H9 (cell line): ENCODE data around the gene DOCK10. TPM values are rescaled to one million over a fixed set of nuclear protein-coding genes. Genes with fewer than 3 reads are reported as not detected.

ENCODE experiments used
- DNase-seq: peaks from one replicate; pipeline ENCODE4 v3.0.0-alpha.2; 2017
- H2AFZ ChIP-seq: one replicate; pipeline ENCODE4 v1.6.1; 2013; ENCODE audit warnings: mild to moderate bottlenecking, low read length, control low read depth, moderate library complexity
- H2AK5ac ChIP-seq: 2 replicates; pipeline ENCODE4 v1.6.1; 2013; ENCODE audit warnings: low read length, control low read depth, mixed read lengths; ENCODE audit not compliant: insufficient read length
- H2BK120ac ChIP-seq: one replicate; pipeline ENCODE4 v1.6.1; 2013; ENCODE audit warnings: low read depth, mild to moderate bottlenecking, low read length, control low read depth, inconsistent platforms; ENCODE audit not compliant: poor library complexity, severe bottlenecking
- H2BK12ac ChIP-seq: 2 replicates; pipeline ENCODE4 v1.6.1; 2013; ENCODE audit warnings: low read length, control low read depth, mixed read lengths, low read depth; ENCODE audit not compliant: insufficient read length
- H2BK15ac ChIP-seq: 2 replicates; pipeline ENCODE4 v1.6.1; 2013; ENCODE audit warnings: low read depth, low read length, control low read depth
- H2BK20ac ChIP-seq: one replicate; pipeline ENCODE4 v1.6.1; 2013; ENCODE audit warnings: low read depth, mild to moderate bottlenecking, low read length, control low read depth, inconsistent platforms; ENCODE audit not compliant: poor library complexity, severe bottlenecking
- H2BK5ac ChIP-seq: 2 replicates; pipeline ENCODE4 v1.6.1; 2013; ENCODE audit warnings: low read length, control low read depth, mixed read lengths; ENCODE audit not compliant: insufficient read length
- H3K14ac ChIP-seq: 2 replicates; pipeline ENCODE4 v1.6.1; 2013; ENCODE audit warnings: low read length, control low read depth; ENCODE audit not compliant: insufficient read depth
- H3K18ac ChIP-seq: 2 replicates; pipeline ENCODE4 v1.6.1; 2013; ENCODE audit warnings: low read depth, mild to moderate bottlenecking, mixed read lengths, low read length, control low read depth; ENCODE audit not compliant: insufficient read length
- H3K23ac ChIP-seq: 2 replicates; pipeline ENCODE4 v1.6.1; 2013; ENCODE audit warnings: low read length, control low read depth, mixed read lengths, low read depth; ENCODE audit not compliant: insufficient read length
- H3K23me2 ChIP-seq: 2 replicates; pipeline ENCODE4 v1.6.1; 2013; ENCODE audit warnings: low read depth, mild to moderate bottlenecking, mixed read lengths, low read length, control low read depth; ENCODE audit not compliant: insufficient read length, poor library complexity, severe bottlenecking
- H3K27ac ChIP-seq: 2 replicates; pipeline ENCODE4 v1.5.1; 2013; ENCODE audit warnings: low read length, control low read depth, mixed read lengths, low read depth; ENCODE audit not compliant: insufficient read length
- H3K27me3 ChIP-seq: 2 replicates; pipeline ENCODE4 v1.6.1; 2013; ENCODE audit warnings: low read length, control low read depth, inconsistent platforms; ENCODE audit not compliant: insufficient read depth
- H3K4ac ChIP-seq: 2 replicates; pipeline ENCODE4 v1.6.1; 2013; ENCODE audit warnings: low read depth, mild to moderate bottlenecking, control low read depth, inconsistent platforms, low read length, moderate library complexity
- H3K4me1 ChIP-seq: 2 replicates; pipeline ENCODE4 v1.6.1; 2013; ENCODE audit warnings: low read length, control low read depth, inconsistent platforms; ENCODE audit not compliant: insufficient read depth
- H3K4me2 ChIP-seq: 2 replicates; pipeline ENCODE4 v1.6.1; 2013; ENCODE audit warnings: low read length, control low read depth, mixed read lengths; ENCODE audit not compliant: insufficient read length, insufficient read depth
- H3K56ac ChIP-seq: 2 replicates; pipeline ENCODE4 v1.6.1; 2013; ENCODE audit warnings: low read depth, mild to moderate bottlenecking, mixed read lengths, low read length, control low read depth; ENCODE audit not compliant: insufficient read length
- H3K79me1 ChIP-seq: 2 replicates; pipeline ENCODE4 v1.6.1; 2013; ENCODE audit warnings: low read depth, mild to moderate bottlenecking, moderate library complexity, low read length, control low read depth, inconsistent platforms; ENCODE audit not compliant: insufficient read depth, poor library complexity, severe bottlenecking
- H3K79me2 ChIP-seq: 2 replicates; pipeline ENCODE4 v1.6.1; 2013; ENCODE audit warnings: low read length, control low read depth, inconsistent platforms; ENCODE audit not compliant: insufficient read depth
- H3K9ac ChIP-seq: 2 replicates; pipeline ENCODE4 v1.6.1; 2013; ENCODE audit warnings: low read length, control low read depth, mixed read lengths; ENCODE audit not compliant: insufficient read length; ENCODE audit errors: extremely low read depth
- H3K9me3 ChIP-seq: one replicate; pipeline ENCODE4 v1.6.1; 2013; ENCODE audit warnings: low read depth, low read length, inconsistent platforms; ENCODE audit not compliant: control insufficient read depth
- H3T11ph ChIP-seq: one replicate; pipeline ENCODE4 v1.6.1; 2013; ENCODE audit warnings: mild to moderate bottlenecking, low read length, control low read depth, inconsistent platforms
- H4K20me1 ChIP-seq: one replicate; pipeline ENCODE4 v1.6.1; 2013; ENCODE audit not compliant: control insufficient read depth, insufficient read length, insufficient read depth
- H4K5ac ChIP-seq: 2 replicates; pipeline ENCODE4 v1.6.1; 2013; ENCODE audit warnings: low read depth, mild to moderate bottlenecking, mixed read lengths, low read length, control low read depth; ENCODE audit not compliant: insufficient read length
- H4K8ac ChIP-seq: replicated peaks from 2 replicates; pipeline ENCODE4 v1.6.1; 2013; ENCODE audit warnings: low read length, control low read depth, mixed read lengths, low read depth; ENCODE audit not compliant: insufficient read length
- H4K91ac ChIP-seq: 2 replicates; pipeline ENCODE4 v1.6.1; 2013; ENCODE audit warnings: low read depth, mild to moderate bottlenecking, moderate library complexity, mixed read lengths, low read length, control low read depth; ENCODE audit not compliant: insufficient read length
- H3K27ac Mint-ChIP-seq, 3 experiments: 2 replicates in 2 of 3; 3 replicates in 1 of 3; pipeline ENCODE4 v1.8.0; 2020 to 2021; ENCODE audit warnings: mixed read lengths in 3 of 3, mild to moderate bottlenecking in 1 of 3, moderate library complexity in 1 of 3
- H3K27me3 Mint-ChIP-seq: 2 replicates; pipeline ENCODE4 v1.8.0; 2021; ENCODE audit warnings: low read depth, mild to moderate bottlenecking, moderate library complexity, mixed read lengths
- H3K36me3 Mint-ChIP-seq, 3 experiments: 2 replicates in 2 of 3; 3 replicates in 1 of 3; pipeline ENCODE4 v1.8.0; 2020 to 2021; ENCODE audit warnings: low read depth in 3 of 3, mixed read lengths in 3 of 3; ENCODE audit not compliant: insufficient read depth in 1 of 3
- H3K4me1 Mint-ChIP-seq, 2 experiments: 2 replicates each; pipeline ENCODE4 v1.8.0; 2020; ENCODE audit warnings: mixed read lengths in 2 of 2
- H3K4me3 Mint-ChIP-seq, 2 experiments: 2 replicates in 1 of 2; 3 replicates in 1 of 2; pipeline ENCODE4 v1.8.0; 2020 to 2021; ENCODE audit warnings: mild to moderate bottlenecking in 2 of 2, mixed read lengths in 2 of 2, moderate library complexity in 1 of 2
- H3K9me3 Mint-ChIP-seq, 2 experiments: 2 replicates in 1 of 2; 3 replicates in 1 of 2; pipeline ENCODE4 v1.8.0; 2020; ENCODE audit warnings: mild to moderate bottlenecking in 2 of 2, mixed read lengths in 2 of 2, moderate library complexity in 1 of 2
- WGBS: extraction: QIAGEN DNeasy Blood & Tissue Kit; methylation state at CpG from one replicate; pipeline ENCODE4 v1.1.7; 2013; ENCODE audit warnings: missing lambda C conversion rate, low lambda C conversion rate, mixed read lengths; ENCODE audit not compliant: insufficient read length; ENCODE audit errors: extremely low coverage; 5-methylcytosine and 5-hydroxymethylcytosine counted together
- total RNA-seq: library from RNA; stranded (reverse); gene quantifications from 2 replicates; pipeline ENCODE4 v1.2.1, GENCODE V29; 2021
- TF ChIP-seq, protein P1 (sequence below): fragments of 200-600 bp; sonication (generic); conservative IDR thresholded peaks from 3 replicates; pipeline ENCODE4 v1.8.0; 2021; ENCODE audit warnings: antibody characterized with exemption, mild to moderate bottlenecking

DOCK10 gene
- total RNA-seq, 1 experiment from 2014 or later: 0.79 TPM

DNA sequence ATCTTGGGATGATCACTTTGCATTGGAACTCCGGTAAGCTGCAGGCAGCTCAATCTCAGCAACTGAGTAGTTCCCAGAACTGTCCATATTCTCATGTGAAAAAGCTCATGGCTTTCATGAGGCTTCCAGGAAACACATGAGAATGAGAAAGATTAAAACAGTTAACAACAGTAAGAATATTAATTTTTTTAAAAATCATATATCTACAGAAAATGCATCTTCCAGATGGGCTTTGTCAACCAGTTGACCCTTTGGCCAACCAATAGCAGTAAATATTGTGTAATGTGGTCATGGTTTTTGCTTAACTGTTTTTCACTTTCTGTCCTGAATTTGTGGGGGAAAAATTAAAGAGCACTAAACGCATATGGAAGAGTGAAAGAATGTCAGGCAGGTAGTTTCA lies 194.9 kb downstream of the DOCK10 start:
- Mint-ChIP-seq H3K27me3 (no peaks in the 10 kb centered on the region), H3K4me1 (no peaks in the 10 kb centered on the region; a peak in 1 of 4 replicates), H3K9me3 (no peaks in the 10 kb centered on the region; a peak in 1 of 5 replicates), H3K27ac (no peak overlapping the region), H3K36me3 (no peaks in the 10 kb centered on the region), H3K4me3 (no peak overlapping the region)
- H3K23ac ChIP-seq: no peak overlapping the region
- no CpG with 5 or more reads among the region's 2 CpGs for WGBS
- H2AFZ ChIP-seq: no peak overlapping the region
- no peak overlapping the region for H2BK12ac ChIP-seq
- H4K8ac ChIP-seq: no peak overlapping the region
- H4K5ac ChIP-seq: no peak overlapping the region
- H3K9ac ChIP-seq: no peak overlapping the region
- H2BK20ac ChIP-seq: no peak overlapping the region
- no peaks in the 10 kb centered on the region for H3K4me1 ChIP-seq
- H3K4me2 ChIP-seq: no peak overlapping the region
- no peak for DNase-seq
- no peak overlapping the region for H2BK120ac ChIP-seq
- H3K27ac ChIP-seq: no peak overlapping the region
- TF ChIP-seq, protein P1, sequence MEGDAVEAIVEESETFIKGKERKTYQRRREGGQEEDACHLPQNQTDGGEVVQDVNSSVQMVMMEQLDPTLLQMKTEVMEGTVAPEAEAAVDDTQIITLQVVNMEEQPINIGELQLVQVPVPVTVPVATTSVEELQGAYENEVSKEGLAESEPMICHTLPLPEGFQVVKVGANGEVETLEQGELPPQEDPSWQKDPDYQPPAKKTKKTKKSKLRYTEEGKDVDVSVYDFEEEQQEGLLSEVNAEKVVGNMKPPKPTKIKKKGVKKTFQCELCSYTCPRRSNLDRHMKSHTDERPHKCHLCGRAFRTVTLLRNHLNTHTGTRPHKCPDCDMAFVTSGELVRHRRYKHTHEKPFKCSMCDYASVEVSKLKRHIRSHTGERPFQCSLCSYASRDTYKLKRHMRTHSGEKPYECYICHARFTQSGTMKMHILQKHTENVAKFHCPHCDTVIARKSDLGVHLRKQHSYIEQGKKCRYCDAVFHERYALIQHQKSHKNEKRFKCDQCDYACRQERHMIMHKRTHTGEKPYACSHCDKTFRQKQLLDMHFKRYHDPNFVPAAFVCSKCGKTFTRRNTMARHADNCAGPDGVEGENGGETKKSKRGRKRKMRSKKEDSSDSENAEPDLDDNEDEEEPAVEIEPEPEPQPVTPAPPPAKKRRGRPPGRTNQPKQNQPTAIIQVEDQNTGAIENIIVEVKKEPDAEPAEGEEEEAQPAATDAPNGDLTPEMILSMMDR: no peak
- no peak overlapping the region for H2BK15ac ChIP-seq
- H3K9me3 ChIP-seq: no peaks in the 10 kb centered on the region
- no peaks in the 10 kb centered on the region for H3K79me1 ChIP-seq
- H2BK5ac ChIP-seq: no peak overlapping the region
- H4K20me1 ChIP-seq: no peaks in the 10 kb centered on the region
- no peak overlapping the region for H3K14ac ChIP-seq
- no peaks in the 10 kb centered on the region for H3K79me2 ChIP-seq
- no peak overlapping the region for H4K91ac ChIP-seq
- H3K4ac ChIP-seq: no peak overlapping the region
- H2AK5ac ChIP-seq: no peak overlapping the region
- H3T11ph ChIP-seq: no peak overlapping the region
- no peaks in the 10 kb centered on the region for H3K27me3 ChIP-seq
- H3K18ac ChIP-seq: no peak overlapping the region
- no peak overlapping the region for H3K56ac ChIP-seq
- no peaks in the 10 kb centered on the region for H3K23me2 ChIP-seq
